Neural cell (in vitro differentiated cells): Measurements from ENCODE around the gene RPL7L1.

Experiments
- CTCF ChIP-seq: fragments of 450-650 bp; IDR thresholded peaks from 2 replicates; pipeline ENCODE4 v1.5.1; 2014; ENCODE audit warnings: antibody characterized with exemption, mild to moderate bottlenecking, moderate library complexity; ENCODE audit not compliant: poor library complexity, severe bottlenecking
- EP300 ChIP-seq: fragments of 450-650 bp; conservative IDR thresholded peaks from 2 replicates; pipeline ENCODE4 v1.6.1; 2014; ENCODE audit warnings: antibody characterized with exemption, mild to moderate bottlenecking, moderate library complexity; ENCODE audit not compliant: poor library complexity, severe bottlenecking
- EZH2 ChIP-seq: fragments of 200-600, 300-800 bp; shearing (Covaris generic), sonication (generic); IDR thresholded peaks from 2 replicates; pipeline ENCODE4 v1.6.1; 2014; ENCODE audit warnings: antibody characterized with exemption, low read length, borderline replicate concordance, mild to moderate bottlenecking; ENCODE audit not compliant: insufficient read depth, poor library complexity, severe bottlenecking
- REST ChIP-seq: IDR thresholded peaks from 2 replicates; pipeline ENCODE4 v1.6.1; 2012; ENCODE audit warnings: borderline replicate concordance
- TAF1 ChIP-seq: IDR thresholded peaks from 2 replicates; pipeline ENCODE4 v1.6.1; 2012; ENCODE audit warnings: low read depth

- TF ChIP-seq CTCF (no peak), TAF1 (no peak), REST (no peak), EZH2 (no peak), EP300 (no peak)
Measured at GRCh38 chr6:42848700-42849099, 30.7 kb upstream of the RPL7L1 start.
